ENCODE data around the gene LMX1B. TPM values are rescaled to one million over a fixed set of nuclear protein-coding genes. Genes with fewer than 3 reads are reported as not detected.

Gene LMX1B
- total RNA-seq, 1 donor from 2014 or later, result under 0.01 TPM

DNA sequence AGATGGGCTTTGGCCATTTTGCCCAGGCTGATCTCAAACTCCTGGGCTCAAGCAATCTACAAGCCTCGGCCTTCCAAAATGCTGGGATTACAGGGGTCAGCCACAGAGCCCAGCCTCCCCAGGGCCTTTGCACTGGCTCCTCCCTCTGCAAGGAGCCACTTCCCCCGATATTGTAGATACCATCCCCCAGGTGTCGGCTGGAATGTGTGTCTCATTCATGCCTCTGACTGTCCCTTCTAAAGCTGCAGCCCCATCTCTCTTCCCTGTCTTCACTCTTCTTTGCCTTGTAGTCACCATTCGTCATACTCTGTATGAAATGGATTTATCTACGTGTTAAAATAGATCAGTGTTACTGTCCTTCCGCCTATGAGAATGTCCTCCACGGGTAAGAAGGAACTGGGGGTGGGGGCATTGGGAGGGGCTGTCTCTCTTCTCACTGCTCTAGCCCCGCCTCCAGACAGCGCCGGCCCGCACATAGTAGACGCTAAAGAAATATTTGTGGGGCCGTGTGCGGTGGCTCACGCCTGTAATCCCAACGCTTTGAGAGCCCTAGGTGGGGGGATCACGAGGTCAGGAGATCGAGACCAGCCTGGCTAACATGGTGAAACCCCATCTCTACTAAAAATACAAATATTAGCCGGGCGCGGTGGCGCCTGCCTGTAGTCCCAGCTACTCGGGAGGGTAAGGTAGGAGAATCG is 68.5 kb downstream of the LMX1B start:
- H3K36me3 ChIP-seq (ENCODE audit: control insufficient read depth in 3 of 3, insufficient read depth in 3 of 3, low read length in 3 of 3), result no peaks in the 10 kb centered on the region
- no peaks in the 10 kb centered on the region for H3K9me3 ChIP-seq (ENCODE audit: control insufficient read depth in 3 of 3, low read length in 3 of 3)
- H3K4me3 ChIP-seq (ENCODE audit: low read length in 3 of 3), result no peak overlapping the region
- no peak overlapping the region for H3K9ac ChIP-seq (ENCODE audit: low read depth in 1 of 3, low read length in 3 of 3)
- H3K27me3 ChIP-seq (ENCODE audit: control insufficient read depth in 3 of 3, insufficient read depth in 3 of 3, low read length in 3 of 3), result peaks cover 47 to 59% (median 58%) of the 10 kb centered on the region in 3 donors
- peaks cover 0 to 4% (median 0%) of the 10 kb centered on the region in 3 donors for H3K4me1 ChIP-seq (ENCODE audit: control insufficient read depth in 3 of 3, insufficient read depth in 3 of 3, low read length in 3 of 3)
- no peak overlapping the region for H3K27ac ChIP-seq (ENCODE audit: low read depth, low read length)

DNA sequence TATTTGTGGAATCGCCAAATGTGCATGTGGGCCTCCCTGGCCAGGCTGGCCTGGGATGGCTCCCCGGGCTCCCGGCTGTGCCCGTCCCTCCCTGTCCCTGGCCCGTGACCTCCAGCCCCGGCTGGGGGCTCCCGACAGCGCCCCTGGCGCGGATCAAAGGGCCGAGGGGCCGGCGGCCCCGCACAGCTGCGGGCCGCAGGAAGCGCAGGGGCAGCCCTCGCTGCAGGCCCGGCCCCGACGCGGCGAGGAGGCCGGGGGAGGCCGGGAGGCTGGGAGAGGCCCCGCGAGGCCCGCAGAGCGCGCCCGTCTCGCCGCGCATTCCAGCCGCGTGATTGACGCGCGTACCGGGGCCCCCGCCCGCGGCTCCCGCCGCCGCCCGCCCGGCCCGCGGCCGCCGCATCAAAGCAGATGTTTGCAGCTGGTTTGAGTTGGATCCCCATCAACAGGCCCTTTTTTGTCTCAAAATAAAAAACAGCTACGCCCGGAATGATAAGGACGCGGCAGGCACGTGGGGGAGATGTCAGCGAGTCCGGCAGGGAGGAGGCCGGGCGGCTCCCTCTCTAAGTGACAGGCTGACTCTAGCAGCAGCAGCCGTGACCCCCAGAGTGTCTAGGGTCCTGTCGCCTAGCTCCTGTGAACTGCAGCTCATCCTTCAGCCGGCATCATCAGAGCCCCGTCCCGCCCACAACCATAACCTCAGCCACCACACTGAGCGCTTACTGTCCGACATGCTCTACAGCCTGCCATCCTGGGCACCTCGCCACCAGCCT is 69.4 kb downstream of the LMX1B start:
- Histone ChIP-seq H3K9ac (ENCODE audit: low read depth in 1 of 3, low read length in 3 of 3) (no peak overlapping the region), H3K4me3 (ENCODE audit: low read length in 3 of 3) (no peak overlapping the region), H3K36me3 (ENCODE audit: control insufficient read depth in 3 of 3, insufficient read depth in 3 of 3, low read length in 3 of 3) (no peaks in the 10 kb centered on the region), H3K27ac (ENCODE audit: low read depth, low read length) (no peak overlapping the region), H3K9me3 (ENCODE audit: control insufficient read depth in 3 of 3, low read length in 3 of 3) (no peaks in the 10 kb centered on the region), H3K4me1 (ENCODE audit: control insufficient read depth in 3 of 3, insufficient read depth in 3 of 3, low read length in 3 of 3) (peaks cover 0 to 4% (median 0%) of the 10 kb centered on the region in 3 donors), H3K27me3 (ENCODE audit: control insufficient read depth in 3 of 3, insufficient read depth in 3 of 3, low read length in 3 of 3) (peaks cover 50 to 59% (median 58%) of the 10 kb centered on the region in 3 donors)

DNA sequence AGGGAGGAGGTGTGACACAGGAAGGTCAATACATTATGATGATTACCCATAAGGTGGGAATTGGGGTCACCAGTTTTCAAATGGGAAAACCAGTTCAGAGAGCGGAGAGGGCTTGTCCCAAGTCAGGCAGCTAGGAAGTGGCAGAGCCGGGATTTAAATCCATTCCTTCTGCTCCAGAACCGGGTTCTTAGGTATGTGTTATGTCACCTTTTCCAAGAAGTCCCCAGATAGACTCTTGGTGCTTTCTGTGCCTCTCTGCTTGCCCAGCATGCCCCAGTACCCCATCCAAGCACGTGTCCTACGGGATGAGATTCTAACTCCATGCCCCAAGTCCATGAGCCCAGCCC is 69.9 kb downstream of the LMX1B start:
- H3K9ac ChIP-seq (ENCODE audit: low read depth in 1 of 3, low read length in 3 of 3), result no peak overlapping the region
- peaks cover 52 to 62% (median 59%) of the 10 kb centered on the region in 3 donors for H3K27me3 ChIP-seq (ENCODE audit: control insufficient read depth in 3 of 3, insufficient read depth in 3 of 3, low read length in 3 of 3)
- H3K4me3 ChIP-seq (ENCODE audit: low read length in 3 of 3), result no peak overlapping the region
- no peaks in the 10 kb centered on the region for H3K36me3 ChIP-seq (ENCODE audit: control insufficient read depth in 3 of 3, insufficient read depth in 3 of 3, low read length in 3 of 3)
- no peak overlapping the region for H3K27ac ChIP-seq (ENCODE audit: low read depth, low read length)
- no peaks in the 10 kb centered on the region for H3K9me3 ChIP-seq (ENCODE audit: control insufficient read depth in 3 of 3, low read length in 3 of 3)
- H3K4me1 ChIP-seq (ENCODE audit: control insufficient read depth in 3 of 3, insufficient read depth in 3 of 3, low read length in 3 of 3), result peaks cover 0 to 4% (median 0%) of the 10 kb centered on the region in 3 donors

DNA sequence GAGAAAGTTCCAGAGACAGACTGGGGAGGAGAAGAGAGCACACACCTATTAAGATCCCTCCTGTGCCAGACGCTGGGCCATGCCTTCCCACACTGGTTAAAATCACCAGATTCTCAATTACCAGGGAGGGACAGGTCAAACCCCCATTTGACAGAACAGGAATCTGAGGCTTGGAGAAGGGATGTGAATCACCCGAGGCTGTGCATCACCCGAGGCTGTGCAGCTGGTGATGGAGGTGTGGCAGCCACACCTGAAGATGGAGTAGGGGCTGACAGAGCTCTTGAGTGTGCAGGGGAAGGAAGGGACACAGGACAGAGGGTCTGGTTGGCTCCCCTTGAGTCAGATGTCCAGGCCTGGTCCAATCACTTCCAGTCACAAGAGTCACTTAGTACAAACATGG is 70.6 kb downstream of the LMX1B start:
- Histone ChIP-seq H3K9me3 (ENCODE audit: control insufficient read depth in 3 of 3, low read length in 3 of 3) (no peaks in the 10 kb centered on the region), H3K4me3 (ENCODE audit: low read length in 3 of 3) (no peak overlapping the region), H3K9ac (ENCODE audit: low read depth in 1 of 3, low read length in 3 of 3) (no peak overlapping the region), H3K36me3 (ENCODE audit: control insufficient read depth in 3 of 3, insufficient read depth in 3 of 3, low read length in 3 of 3) (no peaks in the 10 kb centered on the region), H3K27ac (ENCODE audit: low read depth, low read length) (no peak overlapping the region), H3K4me1 (ENCODE audit: control insufficient read depth in 3 of 3, insufficient read depth in 3 of 3, low read length in 3 of 3) (peaks cover 0 to 4% (median 0%) of the 10 kb centered on the region in 3 donors), H3K27me3 (ENCODE audit: control insufficient read depth in 3 of 3, insufficient read depth in 3 of 3, low read length in 3 of 3) (peaks cover 51 to 69% (median 57%) of the 10 kb centered on the region in 3 donors)

DNA sequence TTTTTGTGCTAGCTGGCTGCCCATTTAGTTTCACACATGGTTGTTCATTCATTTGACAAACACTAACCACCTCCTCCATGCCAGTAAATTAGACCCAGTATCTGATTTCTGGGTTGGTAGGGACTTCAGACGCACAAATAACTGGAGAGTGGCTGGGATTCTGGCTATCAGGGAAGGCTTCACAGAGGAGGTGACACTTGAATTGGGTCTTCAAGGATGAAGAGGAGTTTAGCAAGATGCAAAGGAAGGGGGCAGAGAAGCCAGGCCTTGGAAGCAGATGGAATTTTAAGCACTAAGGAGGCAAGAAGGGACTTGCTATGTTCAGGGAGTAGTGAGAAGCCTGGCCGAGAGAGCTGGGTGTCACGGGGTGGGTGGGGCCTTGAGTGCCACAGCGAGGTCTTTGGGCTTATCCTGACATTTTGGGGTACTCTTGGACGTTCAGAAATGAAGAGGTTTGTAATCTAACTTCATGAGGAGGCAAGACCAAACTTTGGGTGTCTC is 71.3 kb downstream of the LMX1B start:
- Histone ChIP-seq H3K4me3 (ENCODE audit: low read length in 3 of 3) (no peak overlapping the region), H3K4me1 (ENCODE audit: control insufficient read depth in 3 of 3, insufficient read depth in 3 of 3, low read length in 3 of 3) (peaks cover 0 to 4% (median 0%) of the 10 kb centered on the region in 3 donors), H3K9me3 (ENCODE audit: control insufficient read depth in 3 of 3, low read length in 3 of 3) (no peaks in the 10 kb centered on the region), H3K9ac (ENCODE audit: low read depth in 1 of 3, low read length in 3 of 3) (no peak overlapping the region), H3K27me3 (ENCODE audit: control insufficient read depth in 3 of 3, insufficient read depth in 3 of 3, low read length in 3 of 3) (peaks cover 54 to 74% (median 56%) of the 10 kb centered on the region in 3 donors), H3K27ac (ENCODE audit: low read depth, low read length) (no peak overlapping the region), H3K36me3 (ENCODE audit: control insufficient read depth in 3 of 3, insufficient read depth in 3 of 3, low read length in 3 of 3) (no peaks in the 10 kb centered on the region)

DNA sequence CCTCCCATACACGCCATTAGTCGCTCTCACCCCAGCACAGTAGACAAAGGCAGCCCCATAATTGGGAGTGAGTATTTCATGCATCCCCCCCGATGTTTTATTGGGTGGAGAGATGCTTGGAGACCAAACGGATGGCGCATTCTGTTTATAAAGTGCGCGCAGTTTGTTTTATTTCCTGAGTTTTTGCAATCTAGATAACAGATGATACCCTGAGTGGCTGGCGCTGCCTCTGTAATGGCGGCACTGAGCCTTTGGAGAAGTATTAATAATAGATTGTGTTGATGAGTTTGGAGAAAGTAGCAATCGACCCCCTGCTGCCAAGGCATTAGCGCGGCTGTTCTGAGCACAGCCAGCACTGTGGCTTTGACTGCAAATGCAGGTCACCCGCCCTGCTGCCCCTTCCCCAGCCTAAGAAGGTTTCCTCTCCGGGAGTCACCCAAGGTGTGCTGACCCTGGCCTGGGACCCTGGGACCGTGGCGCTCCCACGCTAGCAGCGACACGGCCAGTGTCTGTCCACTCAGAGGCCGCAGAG is 74.3 kb downstream of the LMX1B start:
- Histone ChIP-seq H3K9me3 (ENCODE audit: control insufficient read depth in 3 of 3, low read length in 3 of 3) (no peaks in the 10 kb centered on the region), H3K9ac (ENCODE audit: low read depth in 1 of 3, low read length in 3 of 3) (no peak overlapping the region), H3K36me3 (ENCODE audit: control insufficient read depth in 3 of 3, insufficient read depth in 3 of 3, low read length in 3 of 3) (no peaks in the 10 kb centered on the region), H3K4me1 (ENCODE audit: control insufficient read depth in 3 of 3, insufficient read depth in 3 of 3, low read length in 3 of 3) (peaks cover 0 to 4% (median 0%) of the 10 kb centered on the region in 3 donors), H3K27ac (ENCODE audit: low read depth, low read length) (no peak overlapping the region), H3K27me3 (ENCODE audit: control insufficient read depth in 3 of 3, insufficient read depth in 3 of 3, low read length in 3 of 3) (peaks cover 45 to 63% (median 50%) of the 10 kb centered on the region in 3 donors), H3K4me3 (ENCODE audit: low read length in 3 of 3) (no peak overlapping the region)

DNA sequence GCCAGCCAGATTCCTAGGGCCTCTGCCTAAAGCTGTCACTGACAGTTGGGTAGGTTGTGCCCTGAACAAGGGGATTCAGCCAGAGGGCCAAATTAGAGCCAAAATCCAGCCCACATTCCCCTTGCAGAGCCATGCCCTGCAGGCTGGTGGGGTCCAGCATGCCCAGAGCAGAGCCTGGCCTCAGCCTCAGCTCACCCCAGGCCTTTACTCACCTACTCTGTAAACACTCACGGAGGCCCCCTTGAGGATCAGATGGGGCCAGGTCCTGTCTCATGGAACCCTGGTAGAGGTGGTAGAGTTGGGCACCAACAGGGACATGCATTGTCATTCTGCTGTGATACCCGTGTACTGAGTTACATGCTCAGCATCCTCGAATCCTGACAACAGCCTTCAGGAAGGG is 74.9 kb downstream of the LMX1B start:
- Histone ChIP-seq H3K4me1 (ENCODE audit: control insufficient read depth in 3 of 3, insufficient read depth in 3 of 3, low read length in 3 of 3) (peaks cover 0 to under 1% (median 0%) of the 10 kb centered on the region in 3 donors), H3K9me3 (ENCODE audit: control insufficient read depth in 3 of 3, low read length in 3 of 3) (no peaks in the 10 kb centered on the region), H3K27ac (ENCODE audit: low read depth, low read length) (no peak overlapping the region), H3K27me3 (ENCODE audit: control insufficient read depth in 3 of 3, insufficient read depth in 3 of 3, low read length in 3 of 3) (peaks cover 39 to 56% (median 47%) of the 10 kb centered on the region in 3 donors), H3K9ac (ENCODE audit: low read depth in 1 of 3, low read length in 3 of 3) (no peak overlapping the region), H3K4me3 (ENCODE audit: low read length in 3 of 3) (no peak overlapping the region), H3K36me3 (ENCODE audit: control insufficient read depth in 3 of 3, insufficient read depth in 3 of 3, low read length in 3 of 3) (no peaks in the 10 kb centered on the region)

DNA sequence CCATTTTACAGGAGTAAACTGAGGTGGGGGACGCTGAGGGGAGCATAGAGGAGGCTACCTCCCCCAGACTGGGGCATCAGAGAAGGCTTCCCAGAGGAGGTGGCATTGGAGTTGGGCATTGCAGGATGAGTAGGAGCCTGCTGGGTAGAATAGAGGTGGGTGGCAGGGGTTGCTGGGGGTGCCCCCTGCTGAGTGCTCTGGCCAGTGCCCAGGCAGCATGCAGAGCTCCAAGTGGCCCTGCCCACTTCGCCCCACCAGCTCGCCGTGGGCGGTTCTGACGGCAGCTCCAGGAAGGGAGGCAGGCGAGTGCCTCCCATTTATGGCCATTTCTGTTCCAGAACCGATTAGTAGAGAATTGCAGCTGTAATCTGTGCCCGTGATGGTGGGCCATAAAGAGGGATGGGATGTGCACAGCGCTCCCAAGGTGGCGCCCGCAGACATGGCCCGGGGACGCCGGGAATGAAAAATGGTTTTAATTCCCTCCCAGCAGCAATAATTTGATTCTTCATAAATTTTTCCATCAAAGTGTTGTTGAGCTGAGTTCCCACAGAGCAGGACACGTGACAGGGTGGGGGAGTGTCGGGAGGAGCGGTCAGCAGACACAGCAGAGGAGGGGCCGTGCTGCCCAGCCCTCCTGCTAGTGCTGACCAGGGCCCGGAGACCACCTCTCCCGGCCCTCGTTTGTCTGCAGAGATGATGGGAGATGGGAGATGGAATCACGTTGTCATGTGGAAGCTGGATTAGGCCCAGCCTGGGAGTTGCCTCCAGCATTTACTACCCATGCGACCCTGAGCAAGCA is 75.5 kb downstream of the LMX1B start:
- Histone ChIP-seq H3K9ac (ENCODE audit: low read depth in 1 of 3, low read length in 3 of 3) (no peak overlapping the region), H3K4me3 (ENCODE audit: low read length in 3 of 3) (no peak overlapping the region), H3K4me1 (ENCODE audit: control insufficient read depth in 3 of 3, insufficient read depth in 3 of 3, low read length in 3 of 3) (no peaks in the 10 kb centered on the region), H3K36me3 (ENCODE audit: control insufficient read depth in 3 of 3, insufficient read depth in 3 of 3, low read length in 3 of 3) (no peaks in the 10 kb centered on the region), H3K27me3 (ENCODE audit: control insufficient read depth in 3 of 3, insufficient read depth in 3 of 3, low read length in 3 of 3) (peaks cover 33 to 53% (median 40%) of the 10 kb centered on the region in 3 donors), H3K9me3 (ENCODE audit: control insufficient read depth in 3 of 3, low read length in 3 of 3) (no peaks in the 10 kb centered on the region), H3K27ac (ENCODE audit: low read depth, low read length) (no peak overlapping the region)

DNA sequence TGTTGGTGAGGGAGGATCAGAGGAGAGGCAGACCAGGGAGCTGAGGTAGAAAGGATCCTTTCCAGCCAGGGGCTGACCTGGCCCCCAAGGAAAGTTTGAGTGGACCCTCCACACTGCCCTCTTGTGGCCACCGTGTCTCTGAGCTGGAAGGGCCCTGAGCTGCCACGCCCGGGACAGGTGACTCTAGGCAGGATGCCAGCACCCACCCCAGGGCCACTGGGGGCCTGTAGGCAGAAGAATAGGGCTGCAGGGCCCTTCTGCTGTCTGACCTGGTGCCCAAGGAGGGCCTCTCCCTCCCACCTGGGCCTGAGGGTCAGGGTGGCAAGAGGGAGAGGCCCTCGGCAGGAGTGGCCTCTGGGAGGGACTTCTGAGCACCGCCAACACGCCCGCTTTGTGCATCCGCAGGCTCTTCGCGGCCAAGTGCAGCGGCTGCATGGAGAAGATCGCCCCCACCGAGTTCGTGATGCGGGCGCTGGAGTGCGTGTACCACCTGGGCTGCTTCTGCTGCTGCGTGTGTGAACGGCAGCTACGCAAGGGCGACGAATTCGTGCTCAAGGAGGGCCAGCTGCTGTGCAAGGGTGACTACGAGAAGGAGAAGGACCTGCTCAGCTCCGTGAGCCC is 76.8 kb downstream of the LMX1B start:
- H3K4me3 ChIP-seq (ENCODE audit: low read length in 3 of 3), result no peak overlapping the region
- H3K9me3 ChIP-seq (ENCODE audit: control insufficient read depth in 3 of 3, low read length in 3 of 3), result no peaks in the 10 kb centered on the region
- H3K27me3 ChIP-seq (ENCODE audit: control insufficient read depth in 3 of 3, insufficient read depth in 3 of 3, low read length in 3 of 3), result peaks cover 22 to 41% (median 29%) of the 10 kb centered on the region in 3 donors
- H3K9ac ChIP-seq (ENCODE audit: low read depth in 1 of 3, low read length in 3 of 3), result no peak overlapping the region
- H3K27ac ChIP-seq (ENCODE audit: low read depth, low read length), result no peak overlapping the region
- H3K4me1 ChIP-seq (ENCODE audit: control insufficient read depth in 3 of 3, insufficient read depth in 3 of 3, low read length in 3 of 3), result no peaks in the 10 kb centered on the region
- H3K36me3 ChIP-seq (ENCODE audit: control insufficient read depth in 3 of 3, insufficient read depth in 3 of 3, low read length in 3 of 3), result no peaks in the 10 kb centered on the region

All from skeletal muscle tissue (tissue), 4 donors.